Measurements from ENCODE around the gene OR8G1.
"Not testable (repeated sequence)": the region's sequence is repeated elsewhere in the genome, so short reads cannot be mapped to it uniquely, and the experiment has no call there.

OR8G1 gene

GRCh38 chr11:124249869-124250268, 9.0 kb downstream of the OR8G1 start:
- not testable (repeated sequence) for DNase-seq

GRCh38 chr11:124256076-124256475, 15.2 kb downstream of the OR8G1 start, which contains the start of gene OR8G5:
TSS of gene OR8G5 (plus strand) at chr11:124256376. CDS start at chr11:124264932, 8,556 bp downstream.
- no peak for DNase-seq

GRCh38 chr11:124265041-124265440, 24.1 kb downstream of the OR8G1 start:
- not testable (repeated sequence) for DNase-seq

GRCh38 chr11:124270886-124271285, 30.0 kb downstream of the OR8G1 start:
- DNase-seq, result not testable (repeated sequence)

GRCh38 chr11:124274000-124274399, 33.1 kb downstream of the OR8G1 start:
- DNase-seq, result peak; percentile 26

- DNase-seq, result no peak
These were observed 35.2 kb downstream of the OR8G1 start for GRCh38 chr11:124276081-124276480.

- DNase-seq, result no peak
These were observed 36.3 kb downstream of the OR8G1 start for GRCh38 chr11:124277207-124277606.

- no peak for DNase-seq
These were observed 36.9 kb downstream of the OR8G1 start for GRCh38 chr11:124277804-124278203.

GRCh38 chr11:124278261-124278660, 37.4 kb downstream of the OR8G1 start:
- no peak for DNase-seq

- peak; percentile 100 for DNase-seq
These were observed 44.9 kb downstream of the OR8G1 start for GRCh38 chr11:124285610-124286344.

- DNase-seq, result no peak
These were observed 53.8 kb downstream of the OR8G1 start for GRCh38 chr11:124294687-124295086.

- DNase-seq, result no peak
These were observed 55.1 kb downstream of the OR8G1 start for GRCh38 chr11:124296016-124296415.

- DNase-seq, result no peak
These were observed 57.0 kb downstream of the OR8G1 start for GRCh38 chr11:124297921-124298320.

- DNase-seq, result no peak
These were observed 60.7 kb downstream of the OR8G1 start for GRCh38 chr11:124301548-124301947.

- DNase-seq, result no peak
These were observed 61.6 kb downstream of the OR8G1 start for GRCh38 chr11:124302347-124303125.
